ENCODE measurements around the gene MYBPC2. TPM values are rescaled to one million over a fixed set of nuclear protein-coding genes. Genes with fewer than 3 reads are reported as not detected.

MYBPC2 gene
- 0.61 TPM for total RNA-seq (ENCODE audit: unreplicated experiment)
- long read RNA-seq, partial matches to known transcripts: 1 of 1 reads
- long read RNA-seq, other reads (novel, unspliced or antisense): 0 of 1 reads

DNA sequence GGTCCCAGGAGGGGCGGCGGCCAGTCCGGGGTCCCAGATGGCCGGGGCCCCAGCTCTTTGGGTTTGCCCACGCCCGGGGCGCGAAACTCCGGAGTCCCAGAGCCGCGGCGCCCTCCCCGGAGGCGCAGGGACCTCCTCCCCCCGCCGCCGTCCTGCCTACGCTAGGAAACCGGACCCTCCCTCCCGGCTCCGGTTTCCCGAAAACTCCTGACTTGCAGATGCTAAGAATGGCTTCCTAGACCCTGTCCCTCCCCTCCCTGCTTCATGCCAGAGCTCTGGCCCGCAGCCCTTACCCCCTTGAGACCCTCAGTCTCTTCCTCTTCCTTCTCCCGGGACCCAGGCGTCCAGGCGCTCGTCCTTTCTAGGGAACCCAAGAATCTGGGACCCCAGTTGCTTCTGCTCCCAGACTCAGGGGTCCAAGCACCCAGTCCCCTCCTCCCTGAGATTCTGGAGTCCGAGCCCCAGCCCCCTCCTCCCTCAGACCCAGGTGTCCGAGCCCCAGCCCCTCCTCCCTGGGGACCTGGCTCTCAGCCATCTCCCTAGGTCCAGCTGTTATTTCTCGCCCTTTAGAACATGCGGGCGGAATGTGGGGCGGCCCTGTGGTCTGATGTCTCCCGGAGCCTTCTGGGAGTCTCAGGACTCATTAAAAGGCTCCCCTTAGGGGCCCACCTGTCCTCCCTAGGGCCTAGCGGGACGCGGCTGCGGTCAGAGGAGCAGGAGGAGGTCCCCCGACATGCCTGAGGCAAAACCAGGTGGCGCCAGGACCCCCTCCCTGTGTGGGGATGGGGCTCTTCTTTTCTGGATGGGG lies at the start of gene MYBPC2:
Gene MYBPC2 (plus strand): TSS at position 672 of the 808 bp plus-strand sequence. CDS start 62 bp downstream, at position 734.
- TF ChIP-seq, protein P1, sequence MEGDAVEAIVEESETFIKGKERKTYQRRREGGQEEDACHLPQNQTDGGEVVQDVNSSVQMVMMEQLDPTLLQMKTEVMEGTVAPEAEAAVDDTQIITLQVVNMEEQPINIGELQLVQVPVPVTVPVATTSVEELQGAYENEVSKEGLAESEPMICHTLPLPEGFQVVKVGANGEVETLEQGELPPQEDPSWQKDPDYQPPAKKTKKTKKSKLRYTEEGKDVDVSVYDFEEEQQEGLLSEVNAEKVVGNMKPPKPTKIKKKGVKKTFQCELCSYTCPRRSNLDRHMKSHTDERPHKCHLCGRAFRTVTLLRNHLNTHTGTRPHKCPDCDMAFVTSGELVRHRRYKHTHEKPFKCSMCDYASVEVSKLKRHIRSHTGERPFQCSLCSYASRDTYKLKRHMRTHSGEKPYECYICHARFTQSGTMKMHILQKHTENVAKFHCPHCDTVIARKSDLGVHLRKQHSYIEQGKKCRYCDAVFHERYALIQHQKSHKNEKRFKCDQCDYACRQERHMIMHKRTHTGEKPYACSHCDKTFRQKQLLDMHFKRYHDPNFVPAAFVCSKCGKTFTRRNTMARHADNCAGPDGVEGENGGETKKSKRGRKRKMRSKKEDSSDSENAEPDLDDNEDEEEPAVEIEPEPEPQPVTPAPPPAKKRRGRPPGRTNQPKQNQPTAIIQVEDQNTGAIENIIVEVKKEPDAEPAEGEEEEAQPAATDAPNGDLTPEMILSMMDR (IDR thresholded peaks at IDR 0.05; ENCODE audit: partially characterized antibody, unreplicated experiment): no peak
- peaks cover 5% of the 10 kb centered on the region for H3K27me3 Mint-ChIP-seq (ENCODE audit: unreplicated experiment)
- peak within 1 kb of the TSS; percentile 86 for H3K4me3 Mint-ChIP-seq (ENCODE audit: unreplicated experiment)
- no peaks in the 10 kb centered on the region for H3K36me3 Mint-ChIP-seq (ENCODE audit: unreplicated experiment)
- peaks cover 7% of the 10 kb centered on the region for H3K9me3 Mint-ChIP-seq (ENCODE audit: unreplicated experiment)
- DNase-seq: no peak
- peak within 1 kb of the TSS; percentile 59 for H3K27ac Mint-ChIP-seq (ENCODE audit: unreplicated experiment)
- peaks cover 10% of the 10 kb centered on the region for H3K4me1 Mint-ChIP-seq (ENCODE audit: low read depth, unreplicated experiment)

DNA sequence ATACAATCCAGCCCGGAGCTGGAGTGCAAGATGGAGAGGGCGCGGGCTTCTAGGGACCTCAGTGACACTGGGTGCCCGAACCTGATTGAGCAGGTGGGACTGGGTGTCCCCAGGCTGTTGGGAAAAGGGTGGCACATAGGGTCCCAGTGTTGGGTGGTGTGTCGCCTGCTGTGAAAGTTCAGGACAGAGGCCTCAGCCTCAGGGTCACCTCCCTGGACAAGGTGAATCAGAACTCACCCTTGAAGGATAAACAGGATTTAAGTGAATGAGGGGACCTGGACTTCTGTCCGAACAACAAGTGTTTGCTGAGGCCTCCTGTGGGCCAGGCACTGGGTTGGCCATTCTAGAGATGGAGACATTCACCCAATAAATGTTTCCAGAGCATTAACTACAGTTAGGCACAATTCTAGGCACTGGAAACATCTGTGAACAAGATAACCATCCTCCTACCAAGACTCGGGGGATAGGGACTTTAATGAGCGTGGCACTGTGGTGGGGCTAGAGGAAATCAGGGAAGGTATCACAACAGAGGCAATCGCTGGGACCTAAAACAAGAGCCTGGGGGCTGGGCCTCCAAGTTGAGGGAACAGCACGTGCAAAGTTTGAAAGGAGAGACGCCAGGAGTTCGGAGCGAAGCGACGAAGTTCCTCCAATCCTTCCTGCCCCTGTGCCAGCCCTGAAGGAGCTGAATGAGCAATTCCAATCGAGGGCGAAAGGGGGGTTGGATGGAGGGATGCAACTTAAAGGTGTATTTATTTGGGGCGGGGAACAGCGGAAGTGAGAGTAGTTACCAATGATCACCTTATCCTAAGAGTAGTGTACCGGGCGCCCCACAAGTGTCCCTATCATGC lies 49.5 kb upstream of the MYBPC2 start:
- Mint-ChIP-seq H3K4me1 (ENCODE audit: low read depth, unreplicated experiment) (peaks cover 18% of the 10 kb centered on the region), H3K27ac (ENCODE audit: unreplicated experiment) (peak overlapping the region; percentile 65), H3K9me3 (ENCODE audit: unreplicated experiment) (peaks cover 11% of the 10 kb centered on the region), H3K4me3 (ENCODE audit: unreplicated experiment) (peak overlapping the region; percentile 95), H3K36me3 (ENCODE audit: unreplicated experiment) (peaks cover 4% of the 10 kb centered on the region), H3K27me3 (ENCODE audit: unreplicated experiment) (peaks cover 11% of the 10 kb centered on the region)
- TF ChIP-seq, protein P1 (IDR thresholded peaks at IDR 0.05; ENCODE audit: partially characterized antibody, unreplicated experiment): no peak
- no peak for DNase-seq

DNA sequence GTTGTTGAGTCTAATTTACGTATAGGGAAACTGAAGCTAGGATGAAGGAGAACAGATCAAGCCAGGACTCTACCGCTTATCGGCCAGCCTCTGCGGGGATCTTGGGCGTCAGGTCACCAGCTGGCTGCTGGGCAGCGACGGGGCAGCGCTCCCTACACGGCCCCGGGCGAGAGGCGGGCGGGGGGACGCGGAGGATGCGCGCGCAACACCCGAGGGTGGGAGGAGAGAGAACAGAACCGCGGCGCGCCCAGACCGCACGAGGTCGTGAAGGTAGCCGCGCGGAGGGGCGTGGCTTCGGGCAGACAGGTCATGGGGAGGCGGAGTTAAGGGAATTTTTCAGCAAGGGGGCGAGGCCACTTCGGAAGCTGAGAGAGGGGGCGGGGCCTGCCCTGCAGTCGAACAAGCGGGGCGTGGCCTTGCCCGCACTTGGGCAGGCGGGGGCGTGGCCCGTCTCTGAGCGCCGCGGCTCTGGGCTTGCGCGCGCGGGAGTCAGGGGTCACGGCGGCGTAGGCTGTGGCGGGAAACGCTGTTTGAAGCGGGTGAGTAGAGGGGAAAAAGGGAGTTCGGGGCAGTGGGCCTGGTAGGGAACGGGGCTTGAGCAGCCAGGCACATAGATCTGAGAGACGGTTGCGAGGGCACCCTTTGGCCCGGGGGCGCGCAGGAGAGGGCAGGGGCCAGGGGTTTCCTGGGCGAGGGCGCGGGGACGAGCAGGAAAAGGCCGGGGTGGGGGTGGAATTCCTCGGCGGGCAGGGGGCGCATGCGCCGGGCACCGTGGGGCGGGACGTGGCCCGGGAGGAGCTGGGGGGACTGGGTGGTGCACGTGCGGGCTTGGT lies 48.6 kb upstream of the MYBPC2 start, which contains the start of gene POLD1:
Gene POLD1 (plus strand): TSS at position 496 of the 833 bp plus-strand sequence. CDS start 14,505 bp downstream, outside the sequence.
- Mint-ChIP-seq H3K4me3 (ENCODE audit: unreplicated experiment) (peak within 1 kb of the TSS; percentile 95), H3K4me1 (ENCODE audit: low read depth, unreplicated experiment) (peaks cover 18% of the 10 kb centered on the region), H3K9me3 (ENCODE audit: unreplicated experiment) (peaks cover 11% of the 10 kb centered on the region), H3K27me3 (ENCODE audit: unreplicated experiment) (peaks cover 11% of the 10 kb centered on the region), H3K27ac (ENCODE audit: unreplicated experiment) (peak within 1 kb of the TSS; percentile 72), H3K36me3 (ENCODE audit: unreplicated experiment) (peaks cover 2% of the 10 kb centered on the region)
- TF ChIP-seq, protein P1 (IDR thresholded peaks at IDR 0.05; ENCODE audit: partially characterized antibody, unreplicated experiment): no peak
- peak; percentile 99 for DNase-seq

DNA sequence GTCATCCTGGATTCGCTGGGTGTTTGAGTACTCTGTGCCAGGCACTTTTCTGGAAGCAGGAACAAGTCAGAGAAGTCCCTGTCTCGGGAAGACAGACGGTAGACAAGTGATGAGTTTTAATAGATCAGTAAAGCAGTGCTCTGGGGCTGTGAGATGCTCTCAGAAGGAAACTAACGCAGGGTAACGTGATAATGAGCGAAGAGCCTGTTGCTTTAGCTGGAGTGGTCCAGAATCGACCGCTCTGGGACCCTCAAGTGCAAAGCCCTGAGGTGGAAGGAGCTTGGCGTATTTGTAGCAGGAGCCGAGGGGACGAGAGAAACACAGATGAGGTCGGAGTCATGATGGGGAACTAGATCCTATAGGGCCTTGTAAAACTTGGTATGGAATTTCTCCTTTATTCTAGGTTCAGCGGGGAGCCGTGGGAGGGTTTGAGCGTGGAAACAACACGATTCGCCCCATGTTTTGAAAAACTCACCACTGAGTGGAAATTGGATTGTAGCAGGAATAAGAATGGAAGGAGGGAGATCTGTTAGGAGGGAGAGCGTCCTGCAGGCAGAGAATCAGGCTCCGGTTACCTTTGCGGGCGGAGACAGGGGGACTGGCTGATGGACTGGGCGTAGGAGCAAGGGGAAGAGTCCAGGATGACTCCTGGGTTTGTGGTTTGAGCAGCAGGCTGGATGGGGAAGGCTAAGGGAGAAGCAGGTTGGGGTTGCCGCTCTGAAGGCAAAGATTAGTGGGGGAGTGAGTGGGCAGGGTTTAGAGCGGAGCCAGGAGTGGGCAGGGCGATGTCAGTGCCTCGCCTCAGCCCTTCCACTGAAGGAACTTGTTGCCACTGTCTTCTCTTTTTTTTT lies 47.8 kb upstream of the MYBPC2 start:
- no peak for DNase-seq

More for the DNA sequence above, 47.8 kb upstream of the MYBPC2 start:
- TF ChIP-seq, protein P1 (IDR thresholded peaks at IDR 0.05; ENCODE audit: partially characterized antibody, unreplicated experiment): no peak
- peaks cover 11% of the 10 kb centered on the region for H3K27me3 Mint-ChIP-seq (ENCODE audit: unreplicated experiment)
- no peaks in the 10 kb centered on the region for H3K36me3 Mint-ChIP-seq (ENCODE audit: unreplicated experiment)
- H3K9me3 Mint-ChIP-seq (ENCODE audit: unreplicated experiment): peaks cover 11% of the 10 kb centered on the region
- peak overlapping the region; percentile 95 for H3K4me3 Mint-ChIP-seq (ENCODE audit: unreplicated experiment)
- H3K4me1 Mint-ChIP-seq (ENCODE audit: low read depth, unreplicated experiment): peaks cover 18% of the 10 kb centered on the region
- H3K27ac Mint-ChIP-seq (ENCODE audit: unreplicated experiment): peak overlapping the region; percentile 60
